Osteoblast (primary cell): ENCODE measurements around the gene ASPDH. TPM values are rescaled to one million over a fixed set of nuclear protein-coding genes. Genes with fewer than 3 reads are reported as not detected.

Source experiments
- DNase-seq: peaks from one replicate; pipeline ENCODE4 v3.0.0; 2011; ENCODE audit warnings: low spot score, mixed read lengths; ENCODE audit not compliant: insufficient read length; ENCODE audit errors: missing footprints
- H2AFZ ChIP-seq: 2 replicates; pipeline ENCODE4 v1.6.0; 2011; ENCODE audit warnings: mild to moderate bottlenecking, low read length
- H3K27ac ChIP-seq: 2 replicates; pipeline ENCODE4 v1.5.1; 2011; ENCODE audit warnings: mild to moderate bottlenecking, low read depth, low read length, moderate library complexity
- H3K27me3 ChIP-seq: 2 replicates; pipeline ENCODE4 v1.6.0; 2012; ENCODE audit warnings: mild to moderate bottlenecking, control low read depth, inconsistent platforms, low read length, moderate library complexity; ENCODE audit not compliant: insufficient read depth
- H3K36me3 ChIP-seq: 2 replicates; pipeline ENCODE4 v1.5.1; 2011; ENCODE audit warnings: mild to moderate bottlenecking, low read length, control low read depth, moderate library complexity; ENCODE audit not compliant: insufficient read depth
- H3K4me1 ChIP-seq: 2 replicates; pipeline ENCODE4 v1.5.1; 2011; ENCODE audit warnings: mild to moderate bottlenecking, low read length, control low read depth, moderate library complexity; ENCODE audit not compliant: insufficient read depth
- H3K4me2 ChIP-seq: 2 replicates; pipeline ENCODE4 v1.6.0; 2011; ENCODE audit warnings: mild to moderate bottlenecking, low read length; ENCODE audit not compliant: insufficient read depth
- H3K4me3 ChIP-seq: fragments of 200-600 bp; sonication (generic); 3 replicates; pipeline ENCODE4 v1.5.1; 2012; ENCODE audit warnings: mild to moderate bottlenecking, low read length, inconsistent platforms; ENCODE audit not compliant: insufficient read depth
- H3K79me2 ChIP-seq: 2 replicates; pipeline ENCODE4 v1.6.0; 2012; ENCODE audit warnings: mild to moderate bottlenecking, low read length, control low read depth, inconsistent platforms; ENCODE audit not compliant: insufficient read depth
- H3K9me3 ChIP-seq: 2 replicates; pipeline ENCODE4 v1.5.1; 2011; ENCODE audit warnings: low read depth, low read length, control low read depth
- H4K20me1 ChIP-seq: 2 replicates; pipeline ENCODE4 v1.6.0; 2012; ENCODE audit warnings: mild to moderate bottlenecking, low read length, control low read depth; ENCODE audit not compliant: insufficient read depth
- total RNA-seq: library from RNA; depleted of rRNA; stranded (reverse); fragments of >200 nt; gene quantifications from 2 replicates; pipeline ENCODE4 v1.2.3, GENCODE V29; 2012
- TF ChIP-seq, protein P1 (sequence below): IDR thresholded peaks from 2 replicates; pipeline ENCODE4 v1.5.1; 2011; ENCODE audit warnings: mild to moderate bottlenecking, low read depth, low read length, moderate library complexity; ENCODE audit errors: extremely low read depth

Gene ASPDH
- total RNA-seq, 1 donor = not detected

DNA sequence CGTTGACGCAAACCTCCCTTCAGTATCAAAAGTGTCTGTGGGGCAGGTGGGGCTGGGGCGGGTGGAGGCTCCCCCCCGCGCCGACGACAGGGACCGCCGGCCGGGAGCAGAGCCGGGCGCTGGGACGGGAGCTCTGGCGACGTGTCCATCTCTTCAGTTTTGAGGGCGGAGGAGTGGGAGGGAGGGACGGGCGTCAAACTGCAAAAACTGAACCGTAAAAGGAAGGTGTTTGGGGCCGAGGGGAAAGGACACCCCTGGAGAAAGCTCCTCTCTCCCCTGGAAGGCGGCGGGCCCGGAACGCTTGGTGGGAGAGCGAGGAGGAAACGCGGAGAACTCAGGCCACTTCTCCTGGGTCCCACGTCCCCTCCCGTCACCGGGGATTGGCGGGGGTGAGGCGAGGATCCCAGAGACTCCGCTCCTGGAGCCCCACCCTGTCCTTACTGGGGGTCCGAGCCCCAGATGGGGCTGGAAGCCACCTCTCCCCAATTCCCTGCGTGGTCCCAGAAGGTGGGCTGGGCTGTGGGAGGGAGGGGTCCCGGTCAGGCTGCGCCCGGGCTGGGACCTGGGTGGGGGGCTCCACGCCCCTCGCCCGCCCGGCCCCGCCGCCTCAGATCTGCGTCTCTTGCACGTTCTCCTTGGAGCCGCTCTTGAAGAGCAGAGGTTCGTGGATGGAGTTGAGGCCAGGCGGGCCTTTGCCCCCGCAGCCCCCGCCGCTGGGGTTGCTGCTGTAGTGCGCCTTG lies 3.4 kb upstream of the ASPDH start:
- no peak overlapping the region for H3K4me3 ChIP-seq
- no peaks in the 10 kb centered on the region for H3K4me1 ChIP-seq
- H3K27ac ChIP-seq = no peak overlapping the region
- peak; percentile 76 for DNase-seq
- H3K4me2 ChIP-seq = no peak overlapping the region
- H3K9me3 ChIP-seq = no peaks in the 10 kb centered on the region
- TF ChIP-seq, protein P1, sequence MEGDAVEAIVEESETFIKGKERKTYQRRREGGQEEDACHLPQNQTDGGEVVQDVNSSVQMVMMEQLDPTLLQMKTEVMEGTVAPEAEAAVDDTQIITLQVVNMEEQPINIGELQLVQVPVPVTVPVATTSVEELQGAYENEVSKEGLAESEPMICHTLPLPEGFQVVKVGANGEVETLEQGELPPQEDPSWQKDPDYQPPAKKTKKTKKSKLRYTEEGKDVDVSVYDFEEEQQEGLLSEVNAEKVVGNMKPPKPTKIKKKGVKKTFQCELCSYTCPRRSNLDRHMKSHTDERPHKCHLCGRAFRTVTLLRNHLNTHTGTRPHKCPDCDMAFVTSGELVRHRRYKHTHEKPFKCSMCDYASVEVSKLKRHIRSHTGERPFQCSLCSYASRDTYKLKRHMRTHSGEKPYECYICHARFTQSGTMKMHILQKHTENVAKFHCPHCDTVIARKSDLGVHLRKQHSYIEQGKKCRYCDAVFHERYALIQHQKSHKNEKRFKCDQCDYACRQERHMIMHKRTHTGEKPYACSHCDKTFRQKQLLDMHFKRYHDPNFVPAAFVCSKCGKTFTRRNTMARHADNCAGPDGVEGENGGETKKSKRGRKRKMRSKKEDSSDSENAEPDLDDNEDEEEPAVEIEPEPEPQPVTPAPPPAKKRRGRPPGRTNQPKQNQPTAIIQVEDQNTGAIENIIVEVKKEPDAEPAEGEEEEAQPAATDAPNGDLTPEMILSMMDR = no peak
- no peak overlapping the region for H2AFZ ChIP-seq
- no peaks in the 10 kb centered on the region for H3K36me3 ChIP-seq
- H3K79me2 ChIP-seq = no peaks in the 10 kb centered on the region
- H3K27me3 ChIP-seq = no peaks in the 10 kb centered on the region
- no peaks in the 10 kb centered on the region for H4K20me1 ChIP-seq

DNA sequence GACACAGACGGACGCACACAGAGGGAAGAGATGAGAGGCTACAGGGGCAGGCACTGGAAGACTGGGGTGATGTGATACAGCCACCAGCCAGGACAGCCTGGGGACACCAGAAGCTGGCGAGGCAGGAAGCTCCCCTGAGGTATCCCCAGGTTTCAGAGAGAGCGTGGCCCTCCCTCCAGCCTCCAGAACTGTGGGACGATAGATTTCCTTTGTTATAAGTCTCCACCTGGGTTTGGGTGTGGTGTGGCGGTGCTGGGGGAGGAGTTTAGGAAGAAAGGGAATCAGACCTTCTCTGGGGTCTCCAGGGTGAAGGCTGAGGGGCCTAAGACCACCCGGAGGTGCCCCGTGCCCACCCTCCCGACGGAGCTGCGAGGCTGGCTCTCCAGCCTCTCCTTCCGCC lies 2.7 kb upstream of the ASPDH start:
- no peak overlapping the region for H3K4me2 ChIP-seq
- H3K4me1 ChIP-seq = no peaks in the 10 kb centered on the region
- no peak for DNase-seq
- no peak overlapping the region for H3K27ac ChIP-seq
- no peaks in the 10 kb centered on the region for H4K20me1 ChIP-seq
- H2AFZ ChIP-seq = no peak overlapping the region
- H3K9me3 ChIP-seq = no peaks in the 10 kb centered on the region
- TF ChIP-seq, protein P1 = no peak
- H3K79me2 ChIP-seq = no peaks in the 10 kb centered on the region
- no peaks in the 10 kb centered on the region for H3K36me3 ChIP-seq
- no peak overlapping the region for H3K4me3 ChIP-seq
- H3K27me3 ChIP-seq = no peaks in the 10 kb centered on the region

DNA sequence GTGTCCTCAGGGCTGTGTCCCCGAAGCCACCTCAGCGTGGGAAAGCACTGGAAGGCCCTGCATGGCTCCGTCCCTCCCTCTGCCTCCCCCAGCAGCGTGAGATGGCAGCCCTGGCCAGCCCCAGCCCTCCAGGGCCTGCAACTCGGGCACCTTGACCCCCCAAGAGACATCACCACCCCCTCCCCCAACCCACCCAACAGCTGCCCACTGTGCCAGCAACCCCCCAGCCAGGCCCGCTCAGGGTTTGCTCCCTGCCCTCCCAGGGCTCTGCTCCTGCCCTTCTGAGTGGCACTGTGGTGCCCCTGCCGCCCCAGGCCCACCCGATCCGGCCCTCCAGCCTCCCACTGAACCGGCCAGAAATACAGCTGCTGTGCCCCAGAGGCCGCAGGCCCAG lies 1.5 kb upstream of the ASPDH start:
- peak; percentile 76 for DNase-seq
- Histone ChIP-seq H3K27ac (no peak overlapping the region), H3K4me2 (no peak overlapping the region), H3K36me3 (no peaks in the 10 kb centered on the region), H3K4me3 (no peak overlapping the region), H3K9me3 (no peaks in the 10 kb centered on the region), H3K79me2 (peaks cover 6% of the 10 kb centered on the region), H3K4me1 (peaks cover 4% of the 10 kb centered on the region), H4K20me1 (no peaks in the 10 kb centered on the region), H2AFZ (no peak overlapping the region), H3K27me3 (no peaks in the 10 kb centered on the region)
- TF ChIP-seq, protein P1 = no peak

DNA sequence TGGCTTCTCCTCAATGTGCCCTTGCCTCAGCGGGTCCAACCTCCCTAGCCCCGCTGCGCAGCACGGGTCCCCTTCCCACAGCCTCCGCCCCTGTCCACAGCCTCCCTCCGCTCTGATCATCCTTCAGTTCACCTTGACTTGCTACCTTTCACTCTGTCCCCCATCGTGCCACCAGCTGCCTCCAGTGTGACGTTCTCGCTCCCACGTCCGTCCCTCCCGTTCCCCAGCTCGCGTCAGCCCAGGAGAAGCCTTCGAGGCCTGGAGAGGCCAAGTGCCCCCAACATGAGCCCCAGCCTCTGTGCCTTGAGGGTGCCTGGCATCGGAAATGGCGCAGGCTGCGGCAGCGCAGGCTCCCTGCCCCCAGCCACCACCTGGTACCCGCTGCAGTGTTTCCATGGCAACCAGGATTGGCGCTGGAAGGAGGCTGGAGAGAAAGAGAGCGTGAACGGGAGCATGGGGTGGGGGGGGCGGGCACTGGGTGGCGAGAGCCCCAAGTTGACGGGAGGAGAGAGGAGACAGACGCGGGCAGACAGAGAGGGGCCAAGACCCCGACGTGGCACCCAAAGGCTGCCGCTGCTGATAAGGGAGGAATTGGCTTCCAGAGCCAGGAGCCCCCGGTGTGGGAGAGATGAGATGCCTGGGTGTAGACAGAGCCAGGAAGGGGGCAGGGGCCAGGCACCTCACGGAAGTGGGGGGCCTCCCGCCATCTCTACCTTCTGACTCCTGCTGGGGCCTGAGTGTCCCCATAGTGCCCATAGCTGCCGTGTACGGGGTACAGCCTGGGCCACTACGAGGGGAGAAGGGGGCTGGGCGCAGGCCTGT lies 844 bp upstream of the ASPDH start:
- DNase-seq = peak; percentile 88
- H3K4me3 ChIP-seq = no peak overlapping the region
- no peaks in the 10 kb centered on the region for H3K27me3 ChIP-seq
- TF ChIP-seq, protein P1 = no peak
- peaks cover 8% of the 10 kb centered on the region for H3K4me1 ChIP-seq
- H3K36me3 ChIP-seq = no peaks in the 10 kb centered on the region
- no peaks in the 10 kb centered on the region for H3K9me3 ChIP-seq
- no peak overlapping the region for H3K27ac ChIP-seq
- H3K79me2 ChIP-seq = peaks cover 8% of the 10 kb centered on the region
- H4K20me1 ChIP-seq = no peaks in the 10 kb centered on the region
- H2AFZ ChIP-seq = no peak overlapping the region
- H3K4me2 ChIP-seq = no peak overlapping the region
